ENCODE measurements around the gene GPBP1L1.
"Not testable (repeated sequence)": the region's sequence is repeated elsewhere in the genome, so short reads cannot be mapped to it uniquely, and the experiment has no call there.

Gene GPBP1L1

DNA sequence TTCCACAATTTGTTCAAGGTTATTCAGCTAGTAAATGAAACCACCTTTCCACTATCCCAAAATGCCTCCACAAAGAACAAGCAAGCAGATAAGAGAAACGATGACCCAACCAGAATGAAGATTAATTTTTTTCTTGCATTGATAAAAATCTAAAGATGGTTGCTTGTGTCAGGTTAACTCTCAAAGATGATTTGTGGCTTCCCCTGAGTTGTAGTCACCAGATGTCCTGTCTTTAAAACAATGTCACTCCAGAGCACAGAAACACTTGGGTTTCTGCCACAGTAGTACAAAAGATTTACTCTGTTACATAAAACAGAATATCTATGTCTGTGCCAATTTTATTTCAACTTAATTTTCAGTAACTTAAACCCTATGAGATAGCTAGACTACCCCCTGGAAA, 51.1 kb downstream of the GPBP1L1 start:
- DNase-seq (ENCODE audit: low read depth in 2 of 2) = no peak

DNA sequence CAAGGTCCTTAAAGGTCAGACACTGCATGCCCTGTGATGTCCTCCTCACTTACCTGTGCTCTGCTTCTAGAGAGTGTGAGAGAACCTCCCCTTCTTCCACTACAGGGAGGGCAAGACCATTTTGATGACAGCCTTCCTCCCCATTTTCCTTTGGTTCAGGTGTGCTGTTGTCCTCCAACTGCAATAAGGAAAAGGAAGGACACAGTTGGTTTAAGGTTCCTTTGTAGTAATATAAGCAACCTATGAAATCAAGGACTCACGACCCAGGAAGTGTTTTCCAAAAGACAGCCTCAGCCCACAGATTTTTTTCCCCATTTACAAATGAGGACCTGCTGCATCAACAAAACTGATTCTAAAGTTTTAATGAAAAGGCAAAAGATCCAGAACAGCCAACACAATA, 55.9 kb downstream of the GPBP1L1 start:
- no peak for DNase-seq (ENCODE audit: low read depth in 2 of 2)

DNA sequence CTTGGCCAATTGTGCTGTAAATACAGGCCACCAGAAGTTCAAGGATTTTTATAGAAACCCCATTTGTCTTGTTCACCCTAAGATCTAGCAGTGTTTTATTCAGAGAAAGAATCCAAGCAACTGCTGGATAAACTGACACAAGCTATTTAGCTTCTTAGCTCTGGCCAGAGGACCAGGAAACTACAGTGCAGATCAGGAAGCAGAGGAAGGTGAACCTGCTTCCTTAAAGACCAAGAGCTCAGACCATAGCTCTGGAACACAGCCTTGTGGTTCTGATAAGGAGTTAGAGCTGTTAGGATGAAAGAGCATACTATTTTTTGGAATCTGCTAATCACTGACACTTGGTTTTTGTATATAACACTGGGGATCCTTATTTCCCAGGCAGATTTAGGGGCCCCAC, 57.3 kb downstream of the GPBP1L1 start:
- no peak for DNase-seq (ENCODE audit: low read depth in 2 of 2)

DNA sequence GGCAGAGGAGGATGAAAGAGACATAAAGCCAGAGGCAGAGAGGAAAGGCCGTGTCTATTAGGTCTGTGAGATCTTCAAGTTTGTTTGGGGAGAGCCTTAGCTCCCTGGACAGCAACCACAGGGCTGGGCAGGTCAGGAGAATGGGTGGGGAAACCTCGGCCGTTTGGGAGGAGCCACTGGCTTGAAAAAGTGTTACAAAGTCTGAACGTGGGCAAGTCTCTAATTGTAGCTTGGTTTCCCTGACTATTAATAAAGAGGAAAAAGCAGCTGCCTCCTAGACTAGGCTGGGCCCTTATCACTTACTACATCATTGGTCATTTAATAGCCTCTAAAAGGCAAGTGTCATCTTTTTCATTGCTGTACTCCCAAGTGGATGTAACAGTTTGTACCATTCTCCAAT, 62.4 kb downstream of the GPBP1L1 start, which contains the start of gene CCDC17:
TSS of gene CCDC17 (minus strand) at position 83 of the 400 bp plus-strand sequence. CDS start 145 bp downstream, outside the sequence.
- DNase-seq (ENCODE audit: low read depth in 2 of 2) = no peak

DNA sequence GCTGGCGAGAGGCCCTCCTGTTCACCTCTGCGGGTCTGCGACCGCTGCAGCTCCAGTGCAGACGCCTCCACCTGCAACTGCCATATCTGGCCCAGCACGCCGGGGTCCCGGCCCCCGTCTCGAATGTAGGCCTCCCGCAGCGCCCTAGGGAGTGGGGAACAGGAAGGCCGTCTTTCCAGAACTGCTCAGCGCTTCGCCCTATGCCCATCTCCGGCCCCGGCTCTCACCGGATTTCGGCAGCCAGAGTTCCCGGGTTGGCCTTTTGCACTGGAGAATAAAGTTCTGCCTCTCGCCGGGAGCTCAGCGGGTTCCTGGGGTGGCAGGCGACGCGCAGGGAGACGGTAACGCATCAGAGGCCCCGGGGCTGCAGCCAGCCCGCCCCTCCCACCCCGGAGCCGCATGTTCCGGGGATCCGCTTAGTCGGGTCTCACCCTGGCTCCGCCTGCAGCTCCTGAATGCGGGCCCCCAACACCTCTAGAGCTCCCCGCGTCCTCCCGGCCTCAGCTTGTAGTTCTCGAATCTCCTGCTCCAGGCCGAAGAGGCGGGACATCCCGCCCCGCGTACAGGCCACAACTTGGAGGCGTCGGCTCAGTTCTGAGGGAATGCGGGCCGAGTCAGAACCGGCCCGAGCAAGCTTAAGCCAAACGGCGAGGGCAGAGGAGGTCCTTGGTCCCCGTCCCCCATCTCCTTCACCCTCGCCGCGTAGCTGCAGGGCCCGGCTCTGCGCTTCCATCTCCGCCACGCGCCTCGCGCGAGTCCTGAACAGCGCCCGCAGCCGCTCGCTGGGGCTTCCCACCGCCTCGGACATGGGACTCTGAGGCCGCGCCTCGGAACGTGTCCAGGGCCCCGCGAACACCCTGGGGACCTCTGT, 63.6 kb downstream of the GPBP1L1 start:
- no peak for DNase-seq (ENCODE audit: low read depth in 2 of 2)

DNA sequence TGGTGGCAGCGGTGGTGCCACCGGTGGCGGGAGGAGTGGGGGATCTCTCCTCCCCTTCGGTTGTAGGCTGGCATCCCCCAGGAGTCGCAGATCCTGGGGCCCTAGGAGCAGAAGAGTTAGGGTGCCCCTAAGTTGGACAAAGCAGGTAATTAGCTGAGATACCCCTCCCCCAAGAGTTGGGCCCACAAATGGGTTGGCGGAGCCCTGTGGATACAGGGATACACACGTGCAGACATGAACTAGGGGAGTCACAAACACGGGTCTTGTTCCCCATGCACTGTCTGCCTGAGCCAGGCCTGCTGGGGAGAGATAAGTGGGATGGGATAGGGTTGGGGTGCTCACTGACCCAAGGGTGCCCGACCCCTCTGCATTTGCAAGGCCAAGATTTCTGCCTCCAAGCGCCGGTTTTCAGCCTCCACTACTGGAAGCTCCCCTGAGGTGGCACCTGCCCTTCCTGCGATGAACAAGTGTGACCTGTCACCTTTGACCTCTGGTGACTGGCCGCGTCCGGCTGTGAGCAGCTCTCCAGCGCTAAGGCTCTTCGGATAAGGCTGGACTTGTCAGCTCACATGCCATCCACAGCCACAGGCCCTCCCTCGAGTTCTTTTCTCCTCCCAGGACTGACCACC, 64.3 kb downstream of the GPBP1L1 start:
- DNase-seq (ENCODE audit: low read depth in 2 of 2) = no peak

DNA sequence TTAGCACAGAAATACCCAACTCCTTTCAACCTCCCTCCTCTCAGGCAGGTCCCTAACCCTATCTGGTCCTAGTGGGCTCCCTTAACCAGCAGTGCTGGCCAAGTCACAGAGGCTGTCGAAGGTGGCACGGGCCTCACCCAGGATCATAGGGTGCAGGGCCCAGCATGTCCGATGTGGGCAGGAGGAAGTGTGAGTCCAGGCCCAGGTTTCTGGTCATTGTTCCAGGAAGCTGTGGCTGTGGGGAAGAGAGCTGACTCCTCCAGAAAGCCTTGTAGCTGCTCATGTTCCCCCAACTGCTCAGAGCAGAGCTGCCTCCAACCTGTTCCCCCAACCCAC, 64.9 kb downstream of the GPBP1L1 start:
- no peak for DNase-seq (ENCODE audit: low read depth in 2 of 2)

DNA sequence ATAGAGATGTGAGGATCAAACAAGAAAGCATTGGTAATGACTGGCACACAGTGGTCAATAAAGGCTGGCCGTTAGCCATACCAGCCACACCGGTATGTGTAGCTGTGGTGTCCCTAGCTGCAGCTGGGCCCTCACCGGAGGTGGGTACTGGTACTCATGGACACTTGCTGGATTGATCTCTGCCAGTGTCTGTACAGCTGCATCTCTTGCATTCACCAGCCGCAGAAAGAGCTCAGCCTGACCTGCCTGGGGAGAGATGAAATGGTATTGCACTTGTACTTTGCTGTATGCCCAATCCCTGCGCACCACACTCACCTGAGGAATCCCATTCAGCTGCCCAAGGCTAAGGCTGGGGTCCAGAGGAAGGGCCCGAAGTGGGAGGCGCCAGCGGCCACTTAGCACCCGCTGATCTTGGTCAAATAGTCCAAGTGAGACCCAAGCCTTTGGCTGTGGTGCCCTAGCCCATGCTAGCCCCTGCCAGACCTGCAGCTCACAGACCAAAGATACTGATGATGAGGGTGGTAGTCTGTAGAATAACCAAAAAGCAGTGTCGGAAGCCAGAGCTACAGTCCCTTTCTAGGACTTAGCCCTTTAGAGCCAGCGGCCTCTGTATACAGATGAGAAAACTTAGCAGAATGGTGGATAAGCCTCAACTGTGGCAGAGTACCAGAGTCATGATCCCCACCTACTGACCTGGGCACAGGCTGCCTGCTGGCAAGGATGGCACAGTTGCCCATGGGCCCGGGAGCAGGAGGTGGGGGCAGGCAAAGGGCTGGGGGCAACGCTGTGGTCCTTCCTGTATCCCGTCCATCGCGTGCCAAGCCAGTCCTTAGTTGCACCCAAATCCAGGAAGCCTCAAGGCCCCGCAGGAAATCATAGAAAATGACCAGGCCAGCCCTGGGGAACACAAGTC, 65.5 kb downstream of the GPBP1L1 start:
- no peak for DNase-seq (ENCODE audit: low read depth in 2 of 2)

DNA sequence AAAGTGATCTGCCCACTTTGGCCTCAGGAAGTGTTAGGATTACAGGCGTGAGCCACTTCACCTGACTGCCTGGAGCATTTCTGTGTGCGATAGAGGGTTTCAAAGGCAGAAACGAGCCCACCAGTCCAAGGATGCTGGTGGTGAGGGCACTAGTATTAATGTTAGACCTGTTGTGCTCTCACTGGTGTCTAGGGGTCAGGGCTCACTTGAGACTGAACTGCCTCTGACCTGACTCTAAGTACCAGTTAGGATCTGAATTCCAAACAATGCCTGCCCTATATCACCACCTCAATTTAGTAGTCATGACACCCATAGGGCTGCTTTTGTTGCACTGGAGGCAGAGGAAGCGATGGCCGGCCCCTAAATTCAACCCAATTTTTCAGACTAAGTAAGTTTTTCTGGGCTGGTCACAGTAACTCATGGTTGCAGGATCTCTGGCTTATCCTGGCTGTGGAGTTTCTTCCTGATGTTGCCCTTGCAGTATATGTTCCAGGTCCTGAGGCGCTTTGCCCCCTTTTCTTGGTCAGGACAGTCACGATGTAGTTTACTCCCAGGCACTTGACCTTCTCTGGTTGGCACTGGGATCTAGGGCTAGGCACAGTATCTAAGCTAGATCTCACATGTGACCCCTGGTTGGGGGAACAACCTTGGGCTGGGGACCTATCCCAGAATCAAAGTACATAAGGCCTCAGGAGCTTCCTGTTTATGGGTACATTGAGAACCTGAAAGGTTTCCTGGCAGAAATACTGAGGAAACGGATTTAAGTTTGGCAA, 67.0 kb downstream of the GPBP1L1 start:
- no peak for DNase-seq (ENCODE audit: low read depth in 2 of 2)

DNA sequence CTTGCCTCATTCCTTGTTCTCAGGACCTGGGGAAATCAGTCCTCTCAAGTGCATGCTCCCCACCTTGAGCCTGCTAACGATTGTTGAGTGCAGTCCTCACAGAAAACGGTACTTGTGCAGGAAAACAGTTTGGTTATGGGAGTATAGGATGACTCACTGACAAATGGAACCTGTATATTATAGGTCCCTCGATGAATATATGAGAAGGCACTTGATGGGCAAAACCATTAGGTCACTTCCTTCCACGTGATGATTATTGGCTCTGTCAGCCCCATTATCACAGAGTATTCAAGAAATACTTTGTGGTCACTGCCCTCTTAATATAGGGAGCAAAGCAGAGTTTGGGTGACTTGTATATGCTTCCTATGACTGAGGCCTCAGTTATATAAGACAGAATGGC, 68.7 kb downstream of the GPBP1L1 start:
- DNase-seq (ENCODE audit: low read depth in 2 of 2) = no peak

DNA sequence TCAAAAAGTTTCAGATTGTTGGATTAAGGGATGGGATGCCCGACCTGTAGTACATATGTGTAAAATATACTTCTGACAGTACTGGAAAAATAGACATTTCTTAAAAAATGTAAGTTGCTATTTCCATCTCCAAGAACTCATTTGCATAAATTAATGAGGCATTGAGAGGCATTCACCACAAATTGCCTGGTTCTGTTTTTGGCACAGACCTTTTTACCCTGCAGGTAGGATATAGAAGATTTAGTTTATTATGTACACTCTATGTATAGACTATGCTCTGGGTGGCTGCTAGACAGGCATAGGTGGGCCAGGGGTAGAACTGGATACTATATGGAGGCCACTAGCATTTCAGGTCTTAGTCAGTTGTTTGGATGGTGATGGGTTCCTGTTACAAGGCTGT, 70.4 kb downstream of the GPBP1L1 start:
- no peak for DNase-seq (ENCODE audit: low read depth in 2 of 2)

DNA sequence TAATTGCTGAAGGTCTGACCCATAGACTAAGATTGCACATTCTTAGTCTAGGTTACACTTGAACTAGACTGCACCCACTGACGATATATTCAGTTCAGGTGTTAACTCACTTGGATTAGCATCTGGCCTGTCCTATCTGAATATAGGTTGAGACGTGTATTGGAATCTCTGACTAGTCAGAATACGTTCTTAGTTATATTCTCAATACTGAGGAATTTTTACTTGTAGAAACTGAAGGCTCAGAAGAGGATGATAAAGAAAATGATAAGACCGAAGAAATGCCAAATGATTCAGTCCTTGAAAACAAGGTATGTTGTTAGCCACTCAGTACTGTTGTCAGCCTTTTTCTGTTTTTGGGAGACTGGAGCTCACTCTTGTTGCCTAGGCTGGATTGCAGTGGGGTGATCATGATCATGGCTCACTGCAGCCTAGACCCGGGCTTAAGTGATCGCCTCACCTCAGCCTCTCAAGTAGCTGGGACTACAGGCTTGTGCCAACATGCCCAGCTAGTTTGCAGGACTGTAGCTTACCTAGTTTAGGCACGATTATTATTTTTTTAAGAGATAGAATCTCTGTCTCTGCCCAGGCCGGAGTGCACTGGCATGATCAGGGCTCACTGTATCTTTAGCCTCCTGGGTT, 73.3 kb downstream of the GPBP1L1 start:
- DNase-seq (ENCODE audit: low read depth in 2 of 2) = no peak

DNA sequence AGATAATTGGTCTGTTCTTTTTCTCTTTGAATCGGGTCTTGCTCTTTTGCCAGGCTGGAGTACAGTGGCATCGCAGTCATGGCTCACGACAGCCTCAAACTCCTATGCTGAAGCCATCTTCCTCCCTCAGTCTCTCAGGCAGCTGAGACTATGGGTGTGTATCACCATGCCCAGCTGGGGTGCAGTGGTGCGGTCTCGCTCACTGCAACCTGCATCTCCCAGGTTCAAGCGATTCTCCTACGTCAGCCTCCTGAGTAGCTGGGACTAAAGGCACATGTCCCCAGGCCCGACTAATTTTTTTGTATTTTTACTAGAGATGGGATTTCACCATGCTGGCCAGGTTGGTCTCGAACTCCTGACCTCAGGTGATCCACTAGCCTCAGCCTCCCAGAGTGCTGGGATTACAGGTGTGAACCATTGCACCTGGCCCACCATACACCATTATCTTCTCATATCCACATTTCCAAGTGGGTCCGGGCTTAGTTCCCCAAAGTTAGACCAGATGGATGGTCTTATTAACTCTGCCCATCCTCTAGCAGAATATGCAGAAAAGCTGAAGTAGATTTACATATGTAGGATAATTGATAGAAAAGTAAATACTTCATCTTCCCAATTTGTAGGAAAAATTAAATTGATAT, 75.6 kb downstream of the GPBP1L1 start:
- no peak for DNase-seq (ENCODE audit: low read depth in 2 of 2)

DNA sequence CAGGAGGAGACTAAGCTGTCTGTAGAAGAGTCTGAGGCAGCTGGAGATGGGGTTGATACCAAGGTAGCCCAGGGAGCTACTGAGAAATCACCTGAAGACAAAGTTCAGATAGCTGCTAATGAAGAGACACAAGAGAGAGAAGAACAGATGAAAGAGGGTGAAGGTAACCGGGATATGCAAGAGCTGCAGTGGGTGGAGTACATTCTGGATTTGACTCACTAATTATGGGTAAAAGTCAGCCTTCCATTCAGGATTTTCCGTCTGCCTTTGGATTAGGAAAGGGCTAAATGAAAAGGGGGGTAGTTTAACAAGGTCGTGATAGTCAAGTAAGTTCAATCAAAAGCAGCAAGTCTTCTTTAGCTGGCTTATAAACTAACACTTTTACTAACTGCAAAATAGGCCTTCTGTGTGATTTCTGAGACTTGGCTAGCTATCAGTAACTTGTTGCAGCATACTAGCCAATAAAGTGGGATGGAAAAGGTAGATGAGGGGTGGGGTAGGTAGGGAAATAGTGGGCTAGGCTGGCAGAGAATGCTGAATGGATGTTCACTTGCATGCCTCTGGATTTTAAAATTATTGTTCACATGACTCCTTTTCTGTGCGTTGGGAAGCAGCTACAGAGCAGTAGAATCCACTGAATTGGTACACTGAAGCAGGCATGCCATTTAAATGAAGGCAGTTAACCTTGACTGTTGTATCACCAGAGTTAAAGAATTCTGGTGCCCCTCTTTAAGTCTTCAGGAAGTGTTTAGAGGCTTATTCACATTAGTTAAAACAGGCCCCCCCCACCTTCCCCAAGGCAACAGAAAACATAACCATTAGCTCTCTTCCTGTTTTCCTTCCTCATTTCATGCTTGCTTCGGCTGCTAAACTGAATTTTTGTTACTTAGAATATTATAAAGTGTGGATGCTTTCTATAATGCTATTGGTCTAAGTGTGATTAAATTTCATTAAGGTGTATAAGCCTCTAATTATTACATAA, 77.9 kb downstream of the GPBP1L1 start:
- DNase-seq (ENCODE audit: low read depth in 2 of 2) = no peak

DNA sequence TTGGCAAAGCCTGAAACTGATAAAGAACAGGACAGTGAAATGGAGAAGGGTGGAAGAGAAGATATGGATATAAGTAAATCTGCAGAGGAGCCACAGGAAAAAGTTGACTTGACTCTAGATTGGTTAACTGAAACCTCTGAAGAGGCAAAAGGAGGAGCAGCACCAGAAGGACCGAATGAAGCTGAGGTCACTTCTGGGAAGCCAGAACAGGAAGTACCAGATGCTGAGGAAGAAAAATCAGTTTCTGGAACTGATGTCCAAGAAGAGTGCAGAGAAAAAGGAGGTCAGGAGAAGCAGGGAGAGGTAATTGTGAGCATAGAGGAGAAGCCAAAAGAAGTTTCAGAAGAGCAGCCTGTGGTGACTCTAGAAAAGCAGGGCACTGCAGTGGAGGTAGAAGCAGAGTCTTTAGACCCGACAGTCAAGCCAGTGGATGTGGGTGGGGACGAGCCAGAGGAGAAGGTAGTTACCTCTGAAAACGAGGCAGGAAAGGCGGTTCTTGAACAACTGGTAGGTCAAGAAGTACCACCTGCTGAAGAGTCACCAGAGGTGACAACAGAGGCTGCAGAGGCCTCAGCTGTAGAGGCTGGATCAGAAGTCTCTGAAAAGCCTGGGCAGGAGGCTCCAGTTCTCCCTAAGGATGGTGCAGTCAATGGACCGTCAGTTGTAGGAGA, 78.8 kb downstream of the GPBP1L1 start:
- no peak for DNase-seq (ENCODE audit: low read depth in 2 of 2)

DNA sequence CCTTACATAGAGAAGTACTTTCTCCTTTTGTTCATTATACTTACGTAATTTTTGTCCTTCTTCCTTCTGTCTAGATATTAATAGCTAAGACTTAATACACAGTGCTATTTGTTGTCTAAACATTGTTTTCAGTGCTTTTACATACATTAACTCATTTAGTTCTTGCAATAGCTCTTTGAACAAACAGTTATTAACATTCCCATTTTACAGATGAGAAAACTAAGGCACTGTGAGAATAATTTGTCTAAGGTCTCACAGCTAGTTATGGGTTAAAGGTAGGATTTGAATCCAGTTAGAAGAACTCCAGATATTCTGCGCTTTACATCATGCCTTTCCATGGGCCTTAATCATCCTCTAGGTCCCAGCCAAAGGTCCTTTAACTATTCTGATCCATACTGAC, 82.1 kb downstream of the GPBP1L1 start:
- no peak for DNase-seq (ENCODE audit: low read depth in 2 of 2)

DNA sequence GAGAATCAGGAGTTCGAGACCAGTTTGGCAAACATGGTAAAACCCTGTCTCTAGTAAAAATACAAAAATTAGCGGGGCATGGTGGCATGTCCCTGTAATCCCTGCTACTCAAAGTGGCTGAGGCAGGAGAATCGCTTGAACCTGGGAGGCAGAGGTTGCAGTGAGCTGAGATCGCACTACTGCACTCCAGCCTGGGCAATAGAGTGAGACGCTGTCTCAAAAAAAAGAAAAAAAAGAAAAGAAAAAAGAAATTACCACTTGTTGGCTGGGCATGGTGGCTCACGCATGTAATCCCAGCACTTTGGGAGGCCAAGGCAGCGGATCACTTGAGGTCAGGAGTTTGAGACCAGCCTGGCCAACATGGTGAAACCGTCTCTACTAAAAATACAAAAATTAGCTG, 89.6 kb downstream of the GPBP1L1 start:
- DNase-seq (ENCODE audit: low read depth in 2 of 2) = not testable (repeated sequence)

DNA sequence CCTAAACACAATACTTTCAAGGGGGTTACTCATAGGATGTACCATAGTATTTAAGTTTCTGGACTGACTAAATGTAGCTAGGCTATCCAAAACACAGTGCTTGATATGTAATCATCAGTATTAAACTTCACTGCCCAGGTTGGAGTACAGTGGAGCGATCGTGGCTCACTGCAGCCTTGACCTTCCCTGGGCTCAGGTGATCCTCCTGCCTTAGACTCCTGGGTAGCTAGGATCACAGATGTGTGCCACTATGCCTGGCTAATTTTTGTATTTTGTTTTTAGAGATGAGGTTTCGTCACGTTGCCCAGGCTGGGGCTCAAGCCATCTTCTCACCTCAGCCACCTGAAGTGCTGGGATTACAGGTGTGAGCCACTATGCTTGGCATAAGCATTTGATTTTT, 91.9 kb downstream of the GPBP1L1 start:
- DNase-seq (ENCODE audit: low read depth in 2 of 2) = no peak

DNA sequence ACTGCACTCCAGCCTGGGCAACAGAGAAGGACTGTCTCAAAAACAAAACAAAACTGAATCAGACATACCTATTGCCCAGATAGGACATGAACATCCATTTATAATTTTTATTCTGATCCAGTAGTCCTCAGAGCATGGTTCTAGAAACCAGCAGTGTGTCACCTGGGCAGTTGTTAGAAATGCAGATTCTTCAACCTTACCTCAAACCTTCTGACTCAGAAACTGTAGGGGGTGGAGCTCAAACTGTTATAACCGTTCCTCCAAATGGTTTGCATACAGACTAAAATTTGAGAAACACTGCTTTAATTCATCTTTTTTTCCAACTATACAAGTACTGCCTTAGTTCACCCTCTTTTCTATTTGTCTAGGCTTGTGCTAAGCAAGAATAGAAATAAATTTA, 96.5 kb downstream of the GPBP1L1 start:
- DNase-seq (ENCODE audit: low read depth in 2 of 2) = no peak
